Glomerular visceral epithelial cell (primary cell): ENCODE measurements around the gene LONRF3.
A peak's percentile ranks its signal among the peaks of the same experiment; 100 is the strongest.
"Not testable (repeated sequence)": the region's sequence is repeated elsewhere in the genome, so short reads cannot be mapped to it uniquely, and the experiment has no call there.

Source experiments
- DNase-seq: peaks from one replicate; pipeline ENCODE4 v3.0.0-alpha.2; 2016; ENCODE audit errors: extremely low spot score

LONRF3 gene

DNA sequence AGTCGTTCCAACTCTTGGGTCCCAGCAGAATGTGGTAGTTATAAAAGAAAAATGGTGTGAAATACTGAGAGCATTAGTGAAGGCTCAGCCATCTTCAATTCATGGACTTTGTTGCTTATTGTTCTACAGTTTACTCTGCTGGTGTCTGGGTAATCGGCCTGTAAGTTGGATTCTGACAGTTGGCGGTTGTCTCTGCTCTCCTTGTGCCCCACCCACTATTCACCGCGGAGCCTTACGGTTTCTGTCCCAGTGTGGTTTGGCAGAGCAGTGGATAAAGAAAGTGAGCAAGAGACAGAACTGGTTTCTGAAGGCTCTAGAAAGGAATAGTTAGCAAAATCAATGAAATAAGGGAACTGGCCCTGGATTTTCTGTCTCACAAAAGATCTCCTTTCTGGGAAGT is 9.1 kb downstream of the LONRF3 start:
- DNase-seq, result no peak

DNA sequence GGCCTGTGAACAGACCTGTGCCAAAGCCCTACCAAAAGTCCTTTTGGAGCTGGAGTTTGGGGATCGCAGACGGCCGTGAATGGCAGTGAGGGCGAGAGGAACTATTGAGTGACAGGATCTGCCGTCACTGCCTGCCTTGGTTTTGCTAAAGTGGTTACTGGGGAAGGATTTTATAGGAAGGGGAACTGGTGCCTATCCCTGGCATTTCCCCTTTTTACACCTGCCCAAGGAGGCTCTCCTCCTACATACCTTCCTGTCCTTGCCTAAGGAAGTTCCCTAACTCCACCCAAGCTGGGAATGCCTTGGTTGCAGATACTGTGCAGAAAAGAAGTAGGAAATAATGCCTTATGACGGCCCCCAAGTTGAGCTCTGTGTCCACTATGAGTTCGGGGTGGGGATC is 14.5 kb downstream of the LONRF3 start:
- DNase-seq, result no peak

DNA sequence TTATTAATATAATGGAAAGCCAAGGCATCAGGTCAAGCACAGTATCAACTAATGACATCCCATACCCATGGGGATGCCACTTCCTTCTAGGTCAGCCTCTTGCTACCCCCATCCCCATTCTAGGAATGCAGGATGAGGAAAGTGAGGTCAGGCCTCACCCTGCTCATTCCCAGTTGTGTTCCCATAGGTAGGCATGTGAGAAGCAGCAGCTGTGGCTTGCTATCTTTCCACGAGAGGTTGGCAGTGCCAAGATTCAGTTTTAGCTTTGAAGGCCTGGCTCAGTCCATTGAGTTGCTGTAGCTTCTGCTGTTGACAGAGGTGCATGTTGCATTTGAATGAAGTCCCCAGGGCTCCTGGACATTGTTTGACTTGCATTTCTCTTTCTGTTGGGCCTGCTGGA is 15.5 kb downstream of the LONRF3 start:
- DNase-seq, result no peak

DNA sequence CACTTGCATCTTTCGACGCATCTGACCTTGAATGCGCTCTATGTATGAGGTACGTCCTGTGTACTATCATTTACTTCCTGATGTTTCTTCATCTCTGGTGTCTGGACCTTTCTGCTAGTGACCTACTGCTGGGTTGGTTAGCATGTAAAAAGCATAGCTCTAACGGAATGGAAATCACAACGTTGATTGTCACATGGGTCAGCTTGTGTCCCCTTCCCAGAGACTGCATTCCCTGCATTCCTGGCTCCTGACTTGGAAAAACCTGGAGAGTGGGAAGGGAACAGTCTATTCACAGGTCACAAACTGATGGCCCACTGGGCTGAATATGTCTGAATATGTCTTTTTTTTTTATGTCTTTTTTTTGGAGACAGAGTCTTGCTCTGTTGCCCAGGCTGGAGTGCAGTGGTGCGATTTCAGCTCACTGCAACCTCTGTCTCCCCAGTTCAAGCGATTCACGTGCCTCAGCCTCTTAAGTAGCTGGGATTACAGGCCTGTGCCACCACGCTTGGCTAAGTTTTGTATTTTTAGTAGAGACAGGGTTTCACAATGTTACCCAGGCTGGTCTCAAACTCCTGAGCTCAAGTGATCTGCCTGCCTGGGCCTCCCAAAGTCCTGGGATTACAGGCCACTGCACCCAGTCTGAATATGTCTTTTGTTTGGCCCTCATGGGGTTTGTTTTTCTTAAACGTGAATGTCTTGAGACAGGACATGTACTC is 16.3 kb downstream of the LONRF3 start:
- DNase-seq, result no peak

DNA sequence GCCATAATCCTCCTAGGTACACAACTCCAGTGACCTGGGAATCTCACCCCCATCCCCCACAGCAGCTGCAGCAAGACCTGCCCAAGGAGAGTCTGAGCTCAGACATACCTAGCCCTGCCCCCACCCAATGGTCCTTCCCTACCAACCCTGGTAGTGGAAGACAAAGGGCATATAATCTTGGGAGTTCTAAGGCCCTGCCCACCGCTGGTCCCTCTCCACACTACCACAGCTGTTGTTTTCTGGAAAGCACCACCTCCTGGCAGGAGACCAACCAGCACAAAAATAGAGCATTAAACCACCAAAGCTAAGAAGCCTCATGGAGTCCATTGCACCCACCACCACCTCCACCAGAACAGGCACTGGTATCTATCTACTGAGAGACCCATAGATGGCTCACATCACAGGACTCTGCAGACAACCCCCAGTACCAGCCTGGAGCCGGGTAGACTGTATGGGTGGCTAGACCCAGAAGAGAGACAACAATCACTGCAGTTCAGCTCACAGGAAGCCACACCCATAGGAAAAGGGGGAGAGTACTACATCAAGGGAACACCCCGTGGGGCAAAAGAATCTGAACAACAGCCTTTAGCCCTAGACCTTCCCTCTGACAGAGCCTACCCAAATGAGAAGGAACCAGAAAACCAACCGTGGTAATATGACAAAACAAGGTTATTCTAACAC is 18.2 kb downstream of the LONRF3 start:
- not testable (repeated sequence) for DNase-seq

DNA sequence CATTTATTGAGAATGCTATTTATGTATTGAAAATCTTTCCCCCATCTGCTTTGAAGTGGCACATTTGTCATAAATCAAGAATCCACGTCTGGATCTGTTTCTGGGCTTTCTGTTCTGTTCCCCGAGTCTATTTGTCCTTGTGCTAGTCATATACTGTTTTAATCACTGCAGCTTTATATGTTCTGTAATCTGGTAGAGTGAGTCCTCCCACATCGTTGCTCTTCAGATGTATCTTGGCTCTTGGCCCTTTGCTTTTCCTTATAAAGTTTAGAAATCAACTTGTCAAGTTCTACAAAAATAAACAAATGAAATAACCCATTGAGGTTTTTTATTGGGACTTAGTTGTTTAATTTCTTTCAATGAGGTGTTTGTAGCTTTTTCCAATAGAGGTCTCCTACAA is 29.0 kb downstream of the LONRF3 start:
- DNase-seq, result no peak

DNA sequence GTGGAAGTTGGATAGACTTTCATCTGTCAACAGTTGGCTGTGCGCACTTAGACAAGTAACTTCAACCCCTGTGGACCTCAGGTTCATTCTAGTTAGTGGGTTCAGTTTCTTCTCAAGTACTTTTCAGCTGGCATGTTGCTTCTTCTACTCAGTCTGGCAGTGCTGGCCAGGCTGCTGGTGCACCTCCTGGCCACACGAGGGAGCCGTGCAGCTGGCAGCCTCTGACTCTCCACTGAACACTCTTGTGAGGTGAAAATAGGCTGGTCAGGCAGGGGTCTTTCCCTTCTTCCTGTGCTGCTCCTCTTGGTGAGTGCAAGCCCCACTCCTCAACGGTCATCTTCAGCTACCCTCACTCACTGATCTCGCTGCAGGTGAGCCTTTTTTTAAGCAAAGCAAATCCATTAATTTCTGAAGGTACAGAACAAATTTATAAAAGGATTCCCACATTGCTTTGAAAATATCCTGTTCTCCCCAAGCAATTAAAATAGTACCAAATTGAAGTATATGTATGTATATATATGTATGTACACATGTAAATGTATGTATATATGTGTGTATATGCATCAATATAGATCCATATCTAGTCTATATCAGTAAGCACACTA is 30.6 kb downstream of the LONRF3 start:
- peak; percentile 25 for DNase-seq

DNA sequence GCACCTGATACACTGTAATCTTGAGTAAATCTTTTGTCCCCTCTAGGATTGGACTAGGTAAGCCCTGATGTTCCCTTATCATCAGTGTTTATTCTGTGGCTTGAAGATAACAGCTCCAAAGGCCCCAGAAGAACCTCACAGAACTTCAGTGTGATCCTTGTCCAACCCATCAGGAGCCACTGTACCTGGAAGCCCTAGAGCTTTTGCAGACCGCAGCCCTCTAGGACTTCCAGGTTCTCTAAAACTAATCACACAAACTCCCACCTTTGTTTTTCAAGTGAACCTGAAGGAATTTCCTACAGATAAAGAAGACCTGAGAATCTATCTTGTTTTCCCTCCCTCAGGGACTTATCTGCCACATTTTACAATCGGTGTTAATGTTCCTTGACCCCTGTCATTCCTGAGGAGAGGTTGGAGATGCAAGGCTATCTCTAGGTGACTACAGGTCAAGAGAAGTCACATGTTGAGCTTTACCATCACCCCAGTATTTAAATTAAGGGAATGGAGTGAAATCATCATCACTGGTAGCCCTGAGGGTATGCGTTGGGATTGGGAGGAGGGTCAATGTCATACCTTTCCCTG is 32.9 kb downstream of the LONRF3 start:
- DNase-seq, result no peak

DNA sequence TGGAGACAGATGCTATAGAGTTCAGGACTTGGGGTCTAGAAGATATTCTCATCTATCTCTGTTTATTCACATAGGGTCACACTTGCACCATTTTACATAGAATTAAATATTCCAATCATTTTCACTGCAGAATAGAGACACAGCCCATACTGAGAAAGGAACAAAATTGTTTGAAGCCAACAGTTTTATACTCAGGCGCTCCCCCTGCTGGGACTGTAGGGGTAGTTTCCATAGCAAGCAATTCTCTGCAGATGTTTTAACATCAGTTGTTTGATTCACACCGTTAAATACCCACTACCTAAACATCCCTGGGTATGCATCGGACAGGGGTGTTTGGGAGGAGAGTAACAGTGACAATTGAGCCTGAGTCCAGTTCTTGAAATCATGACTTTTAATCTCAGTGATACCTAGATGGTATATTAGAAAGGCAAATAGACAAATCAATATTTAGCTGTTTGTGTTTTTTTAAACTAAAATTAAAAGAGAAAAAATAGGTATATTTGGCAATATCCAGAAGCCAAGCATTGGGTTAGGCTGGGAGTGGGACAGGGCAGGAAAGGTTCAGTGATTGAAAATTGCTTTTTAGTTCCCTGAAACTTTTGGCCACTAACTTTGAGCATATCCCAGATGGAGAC is 33.8 kb downstream of the LONRF3 start:
- DNase-seq, result peak; percentile 5

DNA sequence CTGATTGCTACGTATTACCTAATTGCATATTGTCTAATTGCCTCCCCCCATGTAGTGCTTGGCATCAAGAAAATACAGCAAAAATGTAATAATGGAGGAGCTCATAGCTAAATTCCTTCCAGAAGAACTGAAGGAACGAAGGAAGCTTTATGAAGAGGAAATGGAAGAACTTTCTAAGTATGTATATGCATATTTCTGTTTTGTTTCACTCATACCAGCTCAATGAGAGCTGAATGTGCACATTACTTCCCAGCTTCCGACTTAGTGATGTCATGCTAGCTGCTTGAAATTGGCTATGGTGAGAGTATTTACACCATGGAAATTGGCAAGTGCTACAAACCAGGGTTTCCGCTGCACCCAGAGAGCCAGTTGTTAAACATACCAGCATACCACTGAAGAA is 34.7 kb downstream of the LONRF3 start:
- DNase-seq, result no peak

DNA sequence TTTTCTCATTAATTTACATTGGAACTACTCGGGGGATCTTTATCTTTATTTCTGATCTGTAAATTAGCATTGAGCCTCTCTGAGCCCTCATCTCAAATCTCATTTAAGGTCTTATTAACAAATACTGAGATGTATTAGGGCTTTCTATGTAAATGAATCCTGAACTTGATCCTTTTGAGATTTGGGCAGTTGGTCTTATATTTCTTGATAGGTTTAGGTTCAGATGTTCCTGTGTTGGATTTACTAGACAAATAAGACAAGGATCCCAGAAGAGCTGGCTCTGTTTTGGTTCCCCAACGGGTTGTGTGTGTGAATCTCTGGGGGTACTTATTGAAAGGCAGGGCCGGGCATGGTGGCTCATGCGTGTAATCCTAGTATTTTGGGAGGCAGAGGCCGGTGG is 36.1 kb downstream of the LONRF3 start:
- no peak for DNase-seq

DNA sequence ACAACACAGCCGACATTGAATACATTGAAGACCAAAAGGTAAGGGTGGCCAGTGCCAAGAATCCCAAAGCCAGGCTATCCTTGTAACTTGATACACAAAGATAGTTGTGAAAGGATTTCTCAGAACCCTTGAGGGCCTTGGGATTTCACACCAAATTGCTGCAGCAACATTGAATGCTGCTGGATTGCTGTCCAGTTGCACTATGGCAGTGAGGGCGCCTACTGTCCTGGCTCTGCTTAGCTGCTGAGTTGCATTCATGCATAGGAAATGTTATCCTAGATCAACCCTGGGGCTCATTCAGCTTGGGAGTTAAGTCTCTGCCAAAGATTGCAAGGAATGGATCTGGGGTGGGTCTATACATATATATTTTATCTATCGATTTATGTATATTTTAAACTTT is 38.7 kb downstream of the LONRF3 start:
- DNase-seq, result no peak

DNA sequence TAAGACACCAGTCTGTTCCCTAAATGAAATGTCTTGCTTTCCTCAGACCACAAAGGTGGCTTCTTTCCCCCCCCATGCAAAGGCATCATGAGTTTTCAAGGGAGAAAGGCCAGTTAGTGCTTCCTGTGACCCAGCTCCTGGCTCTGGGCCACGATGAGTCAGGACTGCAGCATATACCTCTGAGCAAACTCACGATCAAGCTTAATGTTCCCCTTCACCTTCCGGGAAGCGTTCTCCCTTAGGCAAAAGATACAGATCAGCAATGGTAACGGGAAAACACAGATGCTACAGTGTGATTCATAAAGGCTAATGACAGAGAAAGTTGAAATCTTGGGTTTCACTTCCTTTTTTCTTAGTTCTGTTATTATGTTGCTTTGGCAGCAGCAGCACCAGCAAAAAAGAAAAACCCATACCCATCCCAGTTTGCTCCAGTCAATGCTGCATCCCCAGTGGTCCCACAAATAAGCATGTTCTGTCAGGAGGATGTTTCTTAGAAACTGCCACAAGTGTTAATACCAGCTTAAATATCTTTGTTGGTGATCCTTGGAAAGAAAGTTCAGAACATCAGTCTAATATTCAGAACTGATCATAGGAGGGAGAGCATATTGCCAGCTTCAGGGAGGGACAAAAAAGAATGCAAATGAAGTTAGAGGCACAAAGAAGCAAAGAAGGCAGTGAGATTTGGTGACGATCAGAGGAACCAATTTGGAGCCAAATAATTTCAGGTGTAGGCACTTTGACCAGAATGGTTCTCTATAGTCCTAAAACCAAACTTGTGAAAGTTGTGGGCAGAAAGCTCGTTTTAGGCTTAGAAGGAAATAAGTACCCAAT is 41.2 kb downstream of the LONRF3 start:
- peak; percentile 56 for DNase-seq

DNA sequence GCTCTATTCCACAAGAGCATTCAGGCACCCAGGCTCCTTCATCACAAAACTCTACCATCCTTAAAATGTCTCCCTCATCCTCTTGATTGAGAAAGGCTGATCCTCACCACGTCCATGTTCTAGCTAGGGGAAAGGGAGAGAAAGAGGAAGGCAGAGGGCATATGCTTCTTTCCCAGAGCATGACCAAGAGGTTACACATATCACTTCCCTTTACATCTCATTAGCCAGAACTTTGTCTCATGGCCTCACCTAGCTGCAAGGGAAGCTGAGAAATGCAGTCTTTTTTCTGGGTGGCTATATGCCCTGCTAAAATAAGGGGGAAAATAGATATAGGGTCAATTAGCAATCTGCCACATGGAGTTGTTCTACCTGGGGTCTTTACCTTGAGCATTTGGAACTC is 42.7 kb downstream of the LONRF3 start:
- no peak for DNase-seq

DNA sequence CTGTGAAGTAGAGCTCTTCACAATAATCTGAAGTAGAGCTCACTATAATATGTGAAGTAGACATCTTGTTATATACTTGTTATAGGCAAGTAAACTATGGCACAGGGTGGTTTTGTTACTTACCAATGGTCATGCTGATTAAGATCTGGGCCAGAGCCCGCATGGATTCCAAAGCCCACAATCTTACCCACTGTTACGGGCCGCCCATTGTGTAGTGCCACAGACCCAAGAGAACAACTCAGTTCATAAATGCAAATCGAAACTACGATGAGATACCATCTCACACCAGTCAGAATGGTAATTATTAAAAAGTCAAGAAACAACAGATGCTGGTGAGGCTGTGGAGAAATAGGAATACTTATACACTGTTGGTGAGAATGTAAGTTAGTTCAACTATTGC is 51.5 kb downstream of the LONRF3 start:
- DNase-seq, result no peak

DNA sequence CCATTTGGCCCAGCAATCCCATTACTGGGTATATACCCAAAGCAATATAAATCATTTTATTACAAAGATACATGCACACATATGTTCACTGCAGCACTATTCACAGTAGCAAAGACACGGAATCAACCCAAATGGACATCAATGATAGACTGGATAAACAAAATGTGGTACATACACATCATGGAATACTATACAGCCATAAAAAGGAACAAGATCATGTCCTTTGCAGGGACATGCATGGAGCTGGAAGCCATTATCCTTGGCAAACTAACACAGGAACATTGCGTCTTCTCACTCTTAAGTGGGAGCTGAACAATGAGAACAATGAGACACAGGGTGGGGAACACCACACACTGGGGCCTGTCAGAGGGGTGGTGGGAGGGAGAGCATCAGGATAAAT is 51.9 kb downstream of the LONRF3 start:
- not testable (repeated sequence) for DNase-seq

DNA sequence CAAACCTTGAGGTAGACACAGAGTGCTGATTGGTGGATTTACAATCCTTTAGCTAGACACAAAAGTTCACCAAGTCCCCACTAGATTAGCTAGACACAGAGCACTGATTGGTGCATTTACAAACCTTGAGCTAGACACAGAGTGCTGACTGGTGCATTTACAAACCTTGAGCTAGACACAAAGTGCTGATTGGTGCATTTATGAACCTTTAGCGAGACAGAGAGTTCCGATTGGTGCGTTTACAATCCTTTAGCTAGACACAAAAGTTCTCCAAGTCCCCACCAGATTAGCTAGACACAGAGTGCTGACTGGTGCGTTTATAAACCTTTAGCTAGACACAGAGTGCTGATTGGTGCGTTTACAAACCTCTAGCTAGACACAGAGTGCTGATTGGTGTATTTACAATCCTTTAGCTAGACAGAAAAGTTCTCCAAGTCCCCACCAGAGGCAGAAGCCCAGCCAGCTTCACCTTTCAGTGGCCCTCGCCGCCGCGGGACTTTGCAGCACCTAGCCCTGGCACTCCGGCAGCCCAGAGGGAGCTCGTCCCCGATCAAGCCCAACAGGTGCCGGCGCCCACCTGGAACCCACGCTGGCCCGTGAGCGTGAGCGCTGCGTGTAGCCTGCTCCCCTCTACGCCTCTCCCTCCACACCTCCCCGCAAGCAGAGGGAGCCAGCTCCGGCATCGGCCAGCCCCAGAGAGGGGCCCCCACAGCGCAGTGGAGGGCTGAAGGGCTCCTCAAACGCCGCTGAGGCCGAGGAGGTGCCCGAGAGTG is 53.7 kb downstream of the LONRF3 start:
- DNase-seq, result not testable (repeated sequence)

DNA sequence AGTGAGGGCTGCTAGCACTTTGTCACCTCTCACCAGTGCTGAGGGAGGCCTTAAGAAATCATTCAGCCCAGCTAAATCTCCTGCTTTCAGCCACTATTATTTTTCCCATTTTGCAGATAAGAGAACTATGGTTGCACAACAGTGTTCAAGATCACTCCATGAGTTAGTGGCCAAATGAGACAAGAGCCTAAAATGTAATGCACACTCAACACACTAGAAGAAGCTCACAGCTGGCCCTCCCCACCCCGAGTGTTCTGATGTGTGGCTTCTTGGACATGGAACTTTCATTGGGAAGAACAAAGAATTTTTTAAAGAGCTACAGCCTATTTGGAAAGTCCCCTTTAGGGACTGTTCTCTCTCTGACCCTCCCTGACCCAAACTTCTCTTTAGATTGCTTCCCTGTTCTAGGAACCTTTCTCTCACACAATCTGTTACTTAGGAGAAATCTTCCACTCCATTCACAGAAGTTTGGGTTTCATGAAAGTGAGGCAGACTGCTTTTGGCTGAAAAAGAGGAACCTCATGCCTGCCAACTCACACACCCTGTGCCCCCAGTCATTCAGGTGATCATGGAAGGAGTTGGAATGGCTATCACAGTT is 54.4 kb downstream of the LONRF3 start:
- DNase-seq, result no peak

DNA sequence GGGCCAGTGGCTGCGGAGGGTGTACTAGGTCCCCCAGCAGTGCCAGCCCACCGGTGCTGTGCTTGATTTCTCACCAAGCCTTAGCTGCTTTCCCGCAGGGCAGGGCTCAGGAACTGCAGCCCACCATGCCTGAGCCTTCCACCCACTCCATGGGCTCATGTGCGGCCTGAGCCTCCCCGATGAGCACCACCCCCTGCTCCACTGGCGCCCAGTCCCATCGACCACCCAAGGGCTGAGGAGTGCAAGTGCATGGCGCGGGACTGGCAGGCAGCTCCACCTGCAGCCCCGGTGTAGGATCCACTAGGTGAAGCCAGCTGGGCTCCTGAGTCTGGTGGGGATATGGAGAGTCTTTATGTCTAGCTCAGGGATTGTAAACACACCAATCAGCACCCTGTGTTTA is 55.2 kb downstream of the LONRF3 start:
- not testable (repeated sequence) for DNase-seq

DNA sequence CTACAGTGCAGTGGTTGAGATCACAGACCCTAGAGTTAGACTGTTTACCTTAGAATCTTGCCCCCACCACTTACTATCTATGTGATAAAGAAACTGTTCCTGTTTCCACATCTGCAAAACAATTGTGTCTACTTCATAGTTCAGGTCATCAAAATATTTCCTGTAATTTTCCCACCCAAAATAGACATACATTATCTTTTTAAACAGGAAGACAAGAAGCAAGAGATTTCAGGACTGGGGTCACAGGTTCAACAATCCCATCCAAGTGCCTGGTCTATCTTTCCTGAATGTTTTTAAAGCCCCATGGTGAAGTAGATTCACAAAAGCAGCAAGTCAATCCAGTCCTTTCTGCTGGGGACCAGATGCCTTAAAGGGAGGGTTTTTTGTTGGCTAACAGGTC is 56.6 kb downstream of the LONRF3 start:
- no peak for DNase-seq
